BLaER1 treated with 17β-estradiol and CSF1 and Interleukin-3, amounts not matched to agents 10 nM and 100 nM (cell line): ENCODE data around the gene GLE1.
A peak's percentile ranks its signal among the peaks of the same experiment; 100 is the strongest.

ENCODE experiments used
- H3K27ac ChIP-seq, 11 experiments: shearing (Covaris generic); formaldehyde crosslinking; 2 replicates each; pipeline ENCODE4 v1.8.1; 2022
- H3K27me3 ChIP-seq, 11 experiments: shearing (Covaris generic); formaldehyde crosslinking; 2 replicates each; pipeline ENCODE4 v1.8.1; 2022
- H3K36me3 ChIP-seq, 11 experiments: shearing (Covaris generic); formaldehyde crosslinking; 2 replicates each; pipeline ENCODE4 v1.8.1; 2022
- H3K4me1 ChIP-seq, 10 experiments: shearing (Covaris generic); formaldehyde crosslinking; 2 replicates each; pipeline ENCODE4 v1.8.1; 2022
- H3K4me2 ChIP-seq, 11 experiments: shearing (Covaris generic); formaldehyde crosslinking; 2 replicates each; pipeline ENCODE4 v1.8.1; 2022
- H3K4me3 ChIP-seq, 10 experiments: shearing (Covaris generic); formaldehyde crosslinking; 2 replicates each; pipeline ENCODE4 v1.8.1; 2022
- H3K9ac ChIP-seq, 11 experiments: shearing (Covaris generic); formaldehyde crosslinking; 2 replicates each; pipeline ENCODE4 v1.8.1; 2022
- H3K9me3 ChIP-seq, 11 experiments: shearing (Covaris generic); formaldehyde crosslinking; replicated peaks in 1 of 11; 2 replicates each; pipeline ENCODE4 v1.8.1; 2022
- H4K20me1 ChIP-seq, 11 experiments: shearing (Covaris generic); formaldehyde crosslinking; 2 replicates each; pipeline ENCODE4 v1.8.1; 2022
- Cebpa-rat ChIP-seq, 11 experiments: shearing (Covaris generic); IDR thresholded peaks; 2 replicates each; pipeline ENCODE4 v1.8.1; 2022

Gene GLE1

DNA sequence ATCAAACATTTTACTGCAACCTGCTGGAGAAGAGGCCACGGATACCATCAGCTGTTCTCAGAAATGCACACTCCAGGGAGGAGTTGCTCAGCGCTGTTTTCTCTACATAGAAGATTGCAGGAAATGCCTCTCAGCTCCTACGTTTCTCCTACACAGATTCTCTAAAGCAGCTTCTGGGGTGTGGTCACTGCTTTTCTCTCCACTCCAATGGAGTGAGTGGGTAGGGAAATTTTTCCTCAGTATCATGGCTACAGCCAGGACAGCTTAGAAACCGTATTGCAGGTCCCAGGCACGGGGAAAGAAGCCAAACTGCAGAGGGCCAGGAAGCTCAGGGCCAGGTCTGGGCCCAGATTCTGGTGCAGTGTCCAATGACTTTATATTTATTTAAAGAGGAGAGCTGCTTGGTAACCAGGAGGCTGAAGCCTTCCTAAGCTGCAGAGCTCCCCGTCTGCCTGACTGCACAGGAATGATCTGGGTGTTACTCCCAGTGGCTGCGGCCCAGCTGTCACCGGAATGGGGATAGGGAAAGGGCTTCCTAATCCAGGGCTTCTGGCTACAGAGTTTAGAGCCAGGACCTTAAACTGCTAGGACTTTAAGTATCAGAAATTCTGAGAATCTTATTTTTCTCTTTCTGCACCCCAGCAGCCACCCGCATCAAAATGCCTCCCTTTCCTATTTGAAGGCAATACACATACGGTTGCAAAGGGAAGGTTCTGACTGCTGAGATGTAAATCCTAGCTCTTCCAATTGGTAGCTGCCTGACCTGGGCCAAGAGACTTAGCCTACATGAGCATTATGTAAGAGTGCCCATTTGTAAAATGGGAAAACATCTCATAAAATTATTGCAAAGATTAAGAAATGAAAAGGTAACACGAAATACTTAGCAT, 46.5 kb downstream of the GLE1 start:
- Histone ChIP-seq H3K9me3 (no peaks in the 10 kb centered on the region), H3K4me2 (peak overlapping the region; percentile 77 to 95 (median 88)), H3K36me3 (no peaks in the 10 kb centered on the region; a peak in 1 of 22 replicates), H4K20me1 (peaks cover 24 to 36% (median 32%) of the 10 kb centered on the region in 11 experiments; a peak in 21 of 22 replicates), H3K9ac (peak overlapping the region; percentile 86 to 97 (median 92); a peak in 20 of 22 replicates), H3K27me3 (no peaks in the 10 kb centered on the region), H3K27ac (peak overlapping the region in 9 of 11 experiments; percentile 69 to 90 (median 84); a peak in 15 of 22 replicates), H3K4me1 (peaks cover 44 to 57% (median 47%) of the 10 kb centered on the region in 10 experiments), H3K4me3 (peak overlapping the region; percentile 89 to 99 (median 98))
- no peak for TF ChIP-seq Cebpa-rat (IDR thresholded peaks at IDR 0.05)

- Histone ChIP-seq H3K4me2 (peak overlapping the region; percentile 77 to 95 (median 88)), H3K4me3 (peak overlapping the region; percentile 89 to 99 (median 98)), H3K27me3 (no peaks in the 10 kb centered on the region), H3K27ac (peak overlapping the region; percentile 63 to 90 (median 84)), H3K9me3 (no peaks in the 10 kb centered on the region), H4K20me1 (peaks cover 29 to 43% (median 39%) of the 10 kb centered on the region in 11 experiments), H3K4me1 (peaks cover 51 to 64% (median 53%) of the 10 kb centered on the region in 10 experiments), H3K9ac (peak overlapping the region; percentile 86 to 97 (median 92)), H3K36me3 (peaks cover 0 to 3% (median 0%) of the 10 kb centered on the region in 11 experiments; a peak in 3 of 22 replicates)
- no peak for TF ChIP-seq Cebpa-rat (IDR thresholded peaks at IDR 0.05)
Observed at GRCh38 chr9:128551657-128552152, 47.2 kb downstream of the GLE1 start.

DNA sequence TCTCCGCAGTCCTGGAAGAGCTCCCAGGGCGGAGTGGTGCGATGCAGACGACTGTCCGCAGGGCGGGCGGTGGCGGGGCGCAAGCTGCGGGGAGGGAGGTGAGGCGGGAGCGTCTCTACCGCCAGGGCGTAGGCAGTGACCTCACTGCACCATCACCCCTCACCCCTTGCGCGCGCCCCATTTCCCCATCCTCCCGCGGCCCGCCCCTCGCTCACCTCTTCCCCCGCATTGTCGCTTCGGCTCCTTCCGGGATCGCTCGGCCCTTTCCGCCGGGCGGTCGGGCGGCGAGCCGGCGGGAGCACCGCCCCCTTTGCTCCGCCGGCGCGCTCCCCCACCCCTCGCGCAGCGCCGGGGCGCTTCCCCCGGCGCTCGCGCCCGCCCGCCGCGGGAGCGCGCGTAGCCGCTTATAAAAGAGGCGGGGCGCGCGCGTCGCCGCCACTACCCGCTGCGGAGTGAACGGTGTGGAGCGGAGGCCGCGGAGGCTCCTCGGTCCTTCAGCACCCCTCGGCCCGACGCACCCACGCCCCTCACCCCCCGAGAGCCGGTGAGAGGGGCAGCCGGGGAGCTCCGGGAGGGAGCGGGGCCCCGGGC, 47.7 kb downstream of the GLE1 start, which contains the start of gene SPTAN1:
SPTAN1 (plus strand) TSS at position 435 of the 591 bp plus-strand sequence. CDS start 14,154 bp downstream, outside the sequence.
- peak within 1 kb of the TSS; percentile 76 to 90 (median 85) for H3K27ac ChIP-seq
- H3K9me3 ChIP-seq, result no peaks in the 10 kb centered on the region
- H3K27me3 ChIP-seq, result no peaks in the 10 kb centered on the region
- peaks cover 56 to 70% (median 59%) of the 10 kb centered on the region in 10 experiments for H3K4me1 ChIP-seq
- peak within 1 kb of the TSS; percentile 89 to 99 (median 98) for H3K4me3 ChIP-seq
- TF ChIP-seq Cebpa-rat (IDR thresholded peaks at IDR 0.05), result no peak
- peak within 1 kb of the TSS; percentile 86 to 97 (median 92) for H3K9ac ChIP-seq
- peaks cover 0 to 8% (median 0%) of the 10 kb centered on the region in 11 experiments; a peak in 3 of 22 replicates for H3K36me3 ChIP-seq
- H3K4me2 ChIP-seq, result peak within 1 kb of the TSS; percentile 84 to 95 (median 90)
- peaks cover 35 to 48% (median 44%) of the 10 kb centered on the region in 11 experiments for H4K20me1 ChIP-seq

DNA sequence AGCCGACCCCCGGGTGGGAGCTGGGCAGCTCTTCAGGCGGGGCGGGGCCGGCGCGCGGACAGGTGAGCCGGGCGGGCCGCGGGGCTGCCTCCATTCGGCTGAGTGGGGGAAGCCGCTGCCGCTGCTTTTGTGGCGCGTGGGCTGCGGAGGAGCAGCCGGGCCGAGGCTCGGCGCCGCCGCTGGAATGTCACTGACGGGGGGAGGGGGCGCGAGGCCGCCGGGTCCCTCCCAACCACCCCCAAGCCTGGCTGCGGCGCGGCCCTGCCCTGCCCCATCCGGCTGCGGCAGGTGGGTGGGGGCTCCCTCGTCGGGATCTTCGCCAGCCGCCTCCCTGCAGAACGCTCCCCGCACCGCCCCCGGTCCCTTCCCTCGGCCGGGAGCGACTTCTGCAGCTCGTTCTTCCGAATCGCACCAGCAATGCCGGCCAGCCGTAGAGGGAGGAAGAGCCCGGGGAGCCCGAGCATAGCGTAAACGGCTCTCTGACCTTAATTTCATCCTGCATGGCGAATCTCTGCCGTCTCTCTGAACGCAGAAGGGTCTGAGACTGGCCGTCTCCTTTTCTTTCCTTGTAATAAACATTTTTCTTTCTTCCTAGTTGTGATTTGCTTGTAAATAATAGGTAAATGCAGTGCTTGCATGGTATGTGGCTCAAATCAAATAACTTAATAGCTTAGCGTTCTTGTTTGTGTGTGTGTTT, 48.4 kb downstream of the GLE1 start:
- H3K27me3 ChIP-seq, result no peaks in the 10 kb centered on the region
- TF ChIP-seq Cebpa-rat (IDR thresholded peaks at IDR 0.05), result no peak
- H3K9ac ChIP-seq, result peak overlapping the region; percentile 86 to 97 (median 92)
- H3K9me3 ChIP-seq, result no peaks in the 10 kb centered on the region
- H3K36me3 ChIP-seq, result peaks cover 0 to 9% (median 0%) of the 10 kb centered on the region in 11 experiments; a peak in 3 of 22 replicates
- H3K27ac ChIP-seq, result peak overlapping the region; percentile 76 to 90 (median 85)
- peaks cover 62 to 76% (median 65%) of the 10 kb centered on the region in 10 experiments for H3K4me1 ChIP-seq
- peak overlapping the region; percentile 89 to 99 (median 98) for H3K4me3 ChIP-seq
- H3K4me2 ChIP-seq, result peak overlapping the region; percentile 72 to 90 (median 86)
- peaks cover 37 to 54% (median 48%) of the 10 kb centered on the region in 11 experiments for H4K20me1 ChIP-seq

- H3K9me3 ChIP-seq, result no peaks in the 10 kb centered on the region
- peaks cover 45 to 63% (median 57%) of the 10 kb centered on the region in 11 experiments for H4K20me1 ChIP-seq
- peaks cover 71 to 84% (median 74%) of the 10 kb centered on the region in 10 experiments for H3K4me1 ChIP-seq
- no peaks in the 10 kb centered on the region for H3K27me3 ChIP-seq
- TF ChIP-seq Cebpa-rat (IDR thresholded peaks at IDR 0.05), result no peak
- peak overlapping the region; percentile 86 to 97 (median 92); a peak in 21 of 22 replicates for H3K9ac ChIP-seq
- peak overlapping the region; percentile 89 to 99 (median 98) for H3K4me3 ChIP-seq
- H3K27ac ChIP-seq, result peak overlapping the region in 9 of 11 experiments; percentile 76 to 90 (median 85); a peak in 13 of 22 replicates
- H3K36me3 ChIP-seq, result peaks cover 0 to 9% (median 0%) of the 10 kb centered on the region in 11 experiments; a peak in 3 of 22 replicates
- H3K4me2 ChIP-seq, result peak overlapping the region; percentile 72 to 90 (median 86)
Observed at GRCh38 chr9:128553728-128554127, 49.2 kb downstream of the GLE1 start.

DNA sequence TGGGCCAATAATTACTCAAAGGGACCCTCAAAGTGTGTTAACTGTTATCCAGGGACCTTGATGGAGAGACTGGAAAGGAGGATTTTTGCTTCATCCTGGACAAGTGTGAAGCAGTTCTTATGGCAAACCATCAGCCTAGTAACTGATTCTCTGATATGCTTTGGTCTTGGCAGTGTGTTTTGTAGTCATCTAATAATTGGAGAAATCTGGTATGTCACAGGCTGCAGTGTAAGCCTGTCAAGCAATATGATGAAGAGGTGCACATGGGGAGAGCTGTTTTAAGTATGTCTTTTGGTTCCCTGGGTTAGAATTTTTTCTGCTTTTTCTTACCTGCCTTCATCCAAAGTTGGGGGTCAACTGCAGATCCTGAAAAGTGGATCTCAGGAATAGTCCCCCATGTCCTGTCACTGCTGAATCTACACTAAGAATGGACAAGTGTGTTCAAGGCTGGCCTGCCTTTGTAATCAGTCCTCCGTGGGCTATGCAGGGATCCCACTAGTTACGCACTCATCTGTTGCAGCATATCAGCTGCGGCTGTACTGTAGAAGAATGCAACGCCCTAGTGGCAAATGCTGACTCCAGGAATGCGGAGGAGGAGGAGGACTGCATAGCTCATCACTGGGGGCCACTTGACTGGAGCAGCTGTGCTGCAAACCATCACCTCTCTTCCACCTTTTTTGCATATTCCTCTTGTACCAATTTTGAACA, 49.8 kb downstream of the GLE1 start:
- Histone ChIP-seq H3K9me3 (no peaks in the 10 kb centered on the region), H3K27ac (peak overlapping the region in 2 of 11 experiments; percentile 76 to 84; a peak in 2 of 22 replicates), H3K4me3 (peak overlapping the region; percentile 89 to 99 (median 98)), H3K36me3 (peaks cover 0 to 9% (median 0%) of the 10 kb centered on the region in 11 experiments; a peak in 3 of 22 replicates), H3K9ac (peak overlapping the region; percentile 86 to 97 (median 92); a peak in 18 of 22 replicates), H4K20me1 (peaks cover 51 to 69% (median 62%) of the 10 kb centered on the region in 11 experiments), H3K27me3 (no peaks in the 10 kb centered on the region), H3K4me1 (peaks cover 77 to 85% (median 79%) of the 10 kb centered on the region in 10 experiments), H3K4me2 (peak overlapping the region; percentile 72 to 90 (median 86))
- TF ChIP-seq Cebpa-rat (IDR thresholded peaks at IDR 0.05), result no peak

- peak overlapping the region in 1 of 10 experiments; percentile 90; a peak in 1 of 20 replicates for H3K4me3 ChIP-seq
- peaks cover 78 to 86% (median 84%) of the 10 kb centered on the region in 10 experiments for H3K4me1 ChIP-seq
- no peaks in the 10 kb centered on the region for H3K27me3 ChIP-seq
- peak overlapping the region in 2 of 11 experiments; percentile 2 to 38; a peak in 2 of 22 replicates for H3K9ac ChIP-seq
- H3K4me2 ChIP-seq, result peak overlapping the region; percentile 72 to 90 (median 86)
- H3K9me3 ChIP-seq, result no peaks in the 10 kb centered on the region
- TF ChIP-seq Cebpa-rat (IDR thresholded peaks at IDR 0.05), result no peak
- no peak overlapping the region for H3K27ac ChIP-seq
- H4K20me1 ChIP-seq, result peaks cover 55 to 78% (median 72%) of the 10 kb centered on the region in 11 experiments
- peaks cover 0 to 9% (median 0%) of the 10 kb centered on the region in 11 experiments; a peak in 3 of 22 replicates for H3K36me3 ChIP-seq
Observed at GRCh38 chr9:128555180-128555721, 50.7 kb downstream of the GLE1 start.
